SK-N-SH treated with all-trans-retinoic acid at 6 μM for 48 hours (cell line): Measurements from ENCODE around the gene GRIN1.

Experiments
- CSRNP3 ChIP-seq: fragments of 250-450 bp; sonication (Bioruptor Pico); IDR thresholded peaks from 2 replicates; pipeline ENCODE4 v1.5.1; 2021; ENCODE audit warnings: mild to moderate bottlenecking, moderate library complexity
- ISL1 ChIP-seq: fragments of 250-450 bp; sonication (Bioruptor Pico); IDR thresholded peaks from 2 replicates; pipeline ENCODE4 v2.1.2; 2022; ENCODE audit warnings: mild to moderate bottlenecking, moderate library complexity
- OSR1 ChIP-seq: fragments of 250-450 bp; sonication (Bioruptor Pico); IDR thresholded peaks from 2 replicates; pipeline ENCODE4 v1.8.0; 2022; ENCODE audit warnings: moderate library complexity, mild to moderate bottlenecking, inconsistent platforms
- TSHZ2 ChIP-seq: fragments of 250-450 bp; sonication (Bioruptor Pico); IDR thresholded peaks from 2 replicates; pipeline ENCODE4 v1.5.0; 2020; ENCODE audit warnings: mild to moderate bottlenecking, moderate library complexity

- TF ChIP-seq TSHZ2 (CRISPR knock-in tag) (no peak), CSRNP3 (CRISPR knock-in tag) (no peak), OSR1 (CRISPR knock-in tag) (no peak), ISL1 (CRISPR knock-in tag) (no peak)
These were observed 29.0 kb downstream of the GRIN1 start for GRCh38 chr9:137167747-137168572.
